Activated gamma-delta T cell treated with Interleukin-2 at 50 U/mL for 16 hours (primary cell): ENCODE results near the gene C21orf58.
"Not testable (repeated sequence)": the region's sequence is repeated elsewhere in the genome, so short reads cannot be mapped to it uniquely, and the experiment has no call there.

Source experiments
- DNase-seq: peaks from one replicate; pipeline ENCODE4 v3.0.0-alpha.2; 2020

Gene C21orf58

GRCh38 chr21:46323227-46323709 lies 402 bp downstream of the C21orf58 start:
- no peak for DNase-seq

GRCh38 chr21:46322351-46323226 lies 1.1 kb downstream of the C21orf58 start:
- no peak for DNase-seq

- DNase-seq = no peak
Measured at GRCh38 chr21:46320331-46320801, 3.3 kb downstream of the C21orf58 start.

DNA sequence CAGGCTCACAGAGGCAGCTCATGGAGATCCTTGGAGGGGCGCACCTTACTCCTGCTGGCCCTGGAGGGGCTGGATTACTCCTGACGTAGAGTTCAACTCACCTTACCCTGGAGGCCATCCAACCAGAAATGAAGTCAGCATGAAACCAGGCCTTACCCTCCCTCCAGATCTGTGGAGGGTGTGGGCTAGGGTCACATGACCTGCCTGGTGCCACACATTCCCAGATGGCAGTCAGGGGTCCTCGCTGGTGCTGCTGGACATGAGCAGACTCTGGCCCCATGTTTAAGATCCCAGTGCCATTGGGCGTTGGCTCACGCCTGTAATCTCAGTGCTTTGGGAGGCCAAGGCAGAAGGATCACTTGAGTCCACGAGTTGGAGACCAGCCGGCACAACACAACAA lies 4.5 kb downstream of the C21orf58 start:
- DNase-seq = no peak

DNA sequence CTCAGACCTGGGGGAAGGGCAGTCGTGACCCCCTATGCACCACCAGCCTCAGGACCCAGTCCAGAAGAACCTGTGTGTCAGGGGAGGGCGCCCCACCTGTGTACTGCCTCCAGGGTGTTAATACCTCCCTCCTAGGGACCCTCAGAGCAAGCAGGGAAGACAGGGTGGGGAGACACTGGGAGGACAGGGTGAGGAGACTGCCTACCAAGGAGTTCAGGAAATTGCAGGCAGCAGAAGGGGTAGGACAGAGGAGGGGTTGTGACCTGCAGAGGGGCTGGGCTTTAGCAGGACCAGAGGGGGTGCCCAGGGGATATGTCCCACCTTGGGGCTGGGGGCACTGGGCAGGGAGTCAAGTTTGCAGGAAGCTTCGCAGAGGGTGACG lies 5.2 kb downstream of the C21orf58 start:
- no peak for DNase-seq

DNA sequence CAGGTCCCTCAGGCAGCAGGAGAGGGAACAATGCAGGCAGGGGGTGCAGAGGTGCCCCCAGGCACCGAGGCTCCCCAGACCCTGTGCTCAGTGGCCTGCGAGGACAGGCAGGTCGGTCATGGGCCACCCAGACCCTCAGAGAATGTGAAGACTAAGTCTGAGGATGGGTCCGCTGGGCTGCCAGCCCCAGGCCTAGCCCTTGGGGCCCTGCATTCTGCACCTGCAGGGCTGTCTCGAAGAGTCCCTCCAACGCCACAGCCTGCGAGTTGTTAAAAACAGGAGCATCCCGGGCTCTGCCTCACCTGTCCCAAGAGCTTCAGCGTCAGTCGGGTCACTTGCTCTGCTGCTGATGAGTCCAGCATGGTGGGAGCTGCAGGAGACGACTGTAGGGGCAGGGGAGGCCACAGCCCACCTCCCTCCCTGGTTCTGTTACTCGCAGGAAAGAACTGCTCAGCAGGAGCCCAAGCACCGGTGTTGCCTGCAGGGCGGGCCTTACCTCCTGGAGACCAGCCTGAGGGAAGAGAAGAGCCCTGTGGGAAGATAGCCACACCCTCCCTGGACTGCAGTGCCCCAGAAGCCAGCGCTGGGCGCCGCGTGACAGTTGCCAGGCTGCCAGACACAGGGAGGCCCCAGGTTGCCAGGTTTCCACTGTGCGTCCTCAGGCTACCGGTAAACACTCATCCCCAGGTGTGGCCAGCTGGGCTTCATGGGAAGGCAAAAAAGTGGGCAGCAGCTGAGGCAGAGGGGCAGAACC lies 5.8 kb downstream of the C21orf58 start:
- no peak for DNase-seq

DNA sequence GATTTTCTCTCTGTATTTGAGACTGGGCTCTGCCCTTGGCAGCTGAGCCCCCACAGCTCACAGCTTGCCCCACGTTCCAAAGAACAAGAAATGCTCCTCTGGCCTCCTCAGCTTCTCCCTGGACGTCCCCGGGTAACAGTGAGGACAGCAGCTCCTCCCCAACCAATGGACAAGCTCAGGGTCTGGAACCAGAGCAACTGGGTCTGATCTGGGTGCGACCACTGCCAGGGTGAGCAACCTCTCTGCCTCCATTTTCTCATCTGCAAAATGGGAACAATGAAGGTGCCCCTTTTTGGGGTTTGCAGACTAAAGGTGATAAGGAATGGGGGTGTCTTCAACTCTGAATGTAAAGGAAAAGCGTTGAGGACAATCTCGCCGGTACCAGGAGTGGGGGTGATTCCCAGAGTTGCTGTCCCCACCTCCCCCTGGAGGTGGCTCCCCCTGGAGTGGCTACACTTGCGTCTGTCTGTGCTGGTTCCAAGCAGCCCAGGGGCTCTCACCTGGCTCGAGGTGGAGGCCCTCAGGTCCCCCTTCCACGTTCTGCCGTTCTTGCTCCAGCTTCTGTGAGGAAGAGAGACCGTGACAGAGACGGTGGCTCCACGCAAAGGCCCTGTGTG lies 6.9 kb downstream of the C21orf58 start:
- DNase-seq = no peak

- DNase-seq = no peak
Measured at GRCh38 chr21:46314441-46315020, 9.1 kb downstream of the C21orf58 start.

- DNase-seq = no peak
Measured at GRCh38 chr21:46312949-46313348, 10.7 kb downstream of the C21orf58 start.

DNA sequence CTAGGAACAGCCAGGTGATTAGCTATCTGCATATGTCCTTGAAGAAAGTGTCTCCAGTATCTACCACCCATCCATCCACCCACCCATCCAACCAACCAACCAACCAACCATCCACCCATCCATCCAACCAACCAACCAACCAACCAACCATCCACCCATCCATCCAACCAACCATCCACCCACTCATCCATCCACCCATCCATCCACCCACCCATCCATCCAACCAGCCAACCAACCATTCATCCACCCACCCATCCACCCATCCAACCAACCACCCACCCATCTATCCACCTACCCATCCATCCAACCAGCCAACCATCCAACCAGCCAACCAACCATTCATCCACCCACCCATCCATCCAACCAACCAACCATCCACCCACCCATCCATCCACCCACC lies 12.1 kb downstream of the C21orf58 start:
- DNase-seq = no peak

- DNase-seq = not testable (repeated sequence)
Measured at GRCh38 chr21:46310260-46310659, 13.4 kb downstream of the C21orf58 start.

DNA sequence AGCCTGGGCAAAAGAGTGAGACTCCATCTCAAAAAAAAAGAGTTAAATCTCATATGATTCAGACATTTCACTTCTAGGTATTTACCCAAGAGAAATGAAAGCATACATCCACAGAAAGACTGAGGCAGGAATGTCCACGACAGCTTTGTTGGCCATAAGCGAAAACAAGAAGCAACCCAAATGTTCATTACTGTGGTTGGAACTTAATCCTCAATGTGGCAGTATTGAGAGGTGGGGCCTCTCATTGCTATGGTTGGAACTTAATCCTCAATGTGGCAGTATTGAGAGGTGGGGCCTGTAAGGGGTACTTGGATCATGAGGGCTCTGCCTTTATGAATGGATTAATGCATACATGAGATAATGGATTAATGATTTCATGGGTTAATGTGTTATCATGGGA lies 15.2 kb downstream of the C21orf58 start:
- DNase-seq = no peak

- DNase-seq = no peak
Measured at GRCh38 chr21:46307625-46308024, 16.0 kb downstream of the C21orf58 start.

DNA sequence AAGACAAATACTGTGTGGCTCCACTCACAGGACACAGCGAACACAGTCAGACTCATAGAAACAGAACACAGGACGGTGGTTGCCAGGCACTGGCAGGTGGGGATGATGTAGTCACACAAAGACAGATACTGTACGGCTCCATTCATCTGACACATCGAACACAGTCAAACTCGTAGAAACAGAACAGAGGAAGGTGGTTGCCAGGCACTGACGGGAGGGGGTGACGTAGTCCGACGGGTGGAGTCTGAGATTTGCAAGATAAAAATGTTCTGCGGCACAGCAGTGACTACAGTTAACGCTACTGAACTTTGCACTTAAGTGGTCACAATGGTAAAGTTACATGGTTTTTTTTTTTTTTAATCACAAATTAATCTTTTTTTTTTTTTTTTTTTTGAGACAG lies 18.7 kb downstream of the C21orf58 start:
- no peak for DNase-seq

DNA sequence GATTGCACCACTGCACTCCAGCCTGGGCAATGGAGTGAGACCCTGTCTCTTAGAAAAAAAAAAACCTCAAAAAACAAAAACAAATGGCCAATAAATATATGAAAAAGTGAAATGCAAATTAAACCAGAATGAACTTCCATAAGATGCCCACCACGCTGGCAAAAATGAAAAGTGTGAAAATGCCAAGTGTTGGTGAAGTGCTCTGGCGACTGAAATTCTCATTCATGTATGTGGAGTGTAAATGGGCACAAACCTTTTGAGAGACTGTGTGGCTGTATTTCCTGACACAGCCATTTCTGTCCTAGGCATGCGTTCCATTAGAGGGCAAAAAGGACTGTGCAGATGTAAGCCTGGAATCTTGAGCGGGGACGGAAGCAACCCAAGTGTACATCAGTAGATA lies 19.2 kb downstream of the C21orf58 start:
- DNase-seq = no peak

- no peak for DNase-seq
Measured at GRCh38 chr21:46301759-46302158, 21.9 kb downstream of the C21orf58 start.

DNA sequence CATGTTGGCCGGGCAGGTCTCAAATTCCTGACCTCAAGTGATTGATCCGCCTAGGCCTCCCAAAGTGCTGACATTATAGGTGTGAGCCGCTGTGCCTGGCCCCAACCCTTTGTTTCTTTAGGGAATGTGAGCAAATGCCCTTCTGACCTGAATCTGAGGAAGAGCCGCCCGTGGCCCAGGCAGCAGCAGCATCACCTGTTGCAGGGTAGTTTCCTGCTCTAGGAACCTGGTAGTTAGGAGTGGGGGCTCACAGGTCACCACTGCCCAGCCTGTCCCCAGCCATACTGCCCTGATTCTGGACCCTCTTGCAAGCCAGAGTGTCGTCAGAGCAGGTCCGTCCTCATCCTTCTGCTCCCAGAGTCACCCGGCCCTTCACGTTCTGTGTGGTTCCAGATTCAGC lies 24.5 kb downstream of the C21orf58 start:
- DNase-seq = no peak

DNA sequence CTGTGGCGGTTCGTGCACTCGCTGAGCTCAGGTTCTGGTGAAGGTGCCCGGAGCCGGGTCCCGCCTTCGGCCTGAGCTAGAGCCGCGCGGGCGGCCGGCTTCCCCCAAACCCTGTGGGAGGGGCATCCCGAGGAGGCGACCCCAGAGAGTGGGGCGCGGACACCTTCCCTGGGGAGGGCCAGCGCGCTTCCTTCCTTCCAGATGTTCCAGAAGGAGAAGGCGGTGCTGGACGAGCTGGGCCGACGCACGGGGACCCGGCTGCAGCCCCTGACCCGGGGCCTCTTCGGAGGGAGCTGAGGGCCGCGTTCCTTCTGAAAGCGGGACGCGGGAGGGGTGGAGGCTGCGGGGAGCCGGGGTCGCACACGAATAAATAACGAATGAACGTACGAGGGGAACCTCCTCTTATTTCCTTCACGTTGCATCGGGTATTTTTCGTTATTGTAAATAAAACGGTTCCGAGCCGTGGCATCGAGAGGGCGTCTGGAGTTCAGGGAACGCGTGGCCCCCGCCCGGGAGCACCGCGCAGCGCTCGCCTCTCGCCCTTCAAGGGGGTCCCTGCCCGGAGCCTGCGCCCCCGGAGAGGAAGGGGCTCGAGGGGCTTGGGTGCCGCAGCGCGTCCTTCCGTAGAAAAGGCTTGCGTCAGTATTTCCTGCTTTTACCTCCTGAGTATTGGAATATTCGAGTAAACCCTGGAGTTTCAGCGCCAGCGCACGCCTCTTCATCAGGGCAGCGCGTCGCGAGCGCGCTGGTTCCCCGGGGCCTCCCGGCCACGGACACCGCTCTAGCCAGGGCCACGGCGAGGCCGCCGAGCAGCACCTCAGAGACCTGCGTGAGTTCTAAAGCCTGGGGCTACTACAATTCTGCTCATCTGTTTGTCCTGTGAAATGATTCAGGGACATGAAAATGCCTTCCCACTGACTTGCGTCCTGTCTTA lies 26.1 kb downstream of the C21orf58 start:
- no peak for DNase-seq

DNA sequence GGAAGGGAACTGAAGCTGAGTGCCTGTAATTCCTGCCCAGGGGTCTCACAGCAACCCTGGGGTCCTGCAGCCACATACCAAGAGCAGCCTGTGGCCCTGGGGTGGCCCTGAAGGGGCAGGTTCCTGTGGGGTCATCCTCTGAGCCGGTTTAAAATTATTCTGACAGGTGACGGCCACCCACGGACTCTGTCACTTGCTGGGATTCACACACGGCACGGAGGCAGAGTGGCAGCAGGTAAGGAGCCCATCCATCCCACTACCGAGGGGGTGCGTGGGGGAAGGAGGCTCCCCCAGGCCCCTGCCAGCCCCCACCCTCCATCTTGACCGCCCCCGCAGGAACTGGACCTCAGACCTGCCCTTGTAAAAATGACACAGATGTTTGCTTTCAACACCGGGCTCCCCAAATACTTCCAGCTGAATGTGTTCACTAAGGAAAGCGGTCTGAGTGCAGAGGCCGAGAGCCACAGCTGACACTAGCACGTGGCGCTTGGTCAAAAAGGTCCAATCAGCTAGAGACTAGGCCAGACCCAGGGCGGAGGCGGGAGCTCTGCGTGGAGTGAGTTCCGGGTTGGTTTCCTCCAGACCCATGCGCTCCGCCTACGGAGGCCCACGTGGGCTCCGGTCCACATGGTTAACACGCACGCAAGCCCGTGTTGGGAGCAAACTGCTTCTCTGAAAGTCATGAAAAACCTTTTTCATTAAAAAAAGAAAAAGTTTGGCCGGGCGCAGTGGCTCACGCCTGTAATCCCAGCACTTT lies 27.5 kb downstream of the C21orf58 start:
- peak; percentile 37 for DNase-seq

GRCh38 chr21:46295177-46295770 lies 28.4 kb downstream of the C21orf58 start:
- no peak for DNase-seq
